ENCODE data around the gene STAM.
A peak's percentile ranks its signal among the peaks of the same experiment; 100 is the strongest.

Gene STAM

GRCh38 chr10:17733620-17734019 lies 89.7 kb downstream of the STAM start:
- no peak for DNase-seq
- Histone ChIP-seq H3K4me2 (ENCODE audit: low read length) (no peak overlapping the region), H4K8ac (ENCODE audit: low read depth, low read length) (no peak overlapping the region), H3K36me3 (ENCODE audit: control insufficient read depth, insufficient read depth, low read length) (no peaks in the 10 kb centered on the region), H4K5ac (ENCODE audit: low read length) (no peak overlapping the region), H3K18ac (ENCODE audit: low read length) (no peak overlapping the region), H2BK5ac (ENCODE audit: low read length) (no peak overlapping the region), H3K9ac (ENCODE audit: low read length) (no peak overlapping the region), H3K4ac (ENCODE audit: low read depth, low read length) (no peak overlapping the region), H3K79me1 (ENCODE audit: low read length) (no peaks in the 10 kb centered on the region), H3K4me3 (ENCODE audit: low read length) (no peak overlapping the region), H3K56ac (ENCODE audit: low read length) (no peak overlapping the region), H3K27ac (ENCODE audit: low read depth, low read length) (no peak overlapping the region), H3K4me1 (ENCODE audit: control insufficient read depth, low read depth, low read length) (no peaks in the 10 kb centered on the region), H2AK5ac (ENCODE audit: low read length) (no peak overlapping the region), H3K23ac (ENCODE audit: low read length) (no peak overlapping the region), H3K79me2 (ENCODE audit: control insufficient read depth, insufficient read depth, low read length) (no peaks in the 10 kb centered on the region), H3K27me3 (ENCODE audit: insufficient read depth, low read length, poor library complexity) (no peaks in the 10 kb centered on the region), H2BK15ac (replicated peaks; ENCODE audit: low read depth) (no peak overlapping the region), H2BK120ac (ENCODE audit: low read depth, low read length) (no peak overlapping the region)
- WGBS (ENCODE audit: extremely low coverage, insufficient coverage, low lambda C conversion rate), result no CpG with 5 or more reads among the region's 6 CpGs

- no peak overlapping the region for H4K5ac ChIP-seq (ENCODE audit: low read length)
- H3K79me2 ChIP-seq (ENCODE audit: control insufficient read depth, insufficient read depth, low read length), result no peaks in the 10 kb centered on the region
- H4K8ac ChIP-seq (ENCODE audit: low read depth, low read length), result no peak overlapping the region
- H3K4me2 ChIP-seq (ENCODE audit: low read length), result no peak overlapping the region
- no peak overlapping the region for H3K4ac ChIP-seq (ENCODE audit: low read depth, low read length)
- H2AK5ac ChIP-seq (ENCODE audit: low read length), result no peak overlapping the region
- H2BK5ac ChIP-seq (ENCODE audit: low read length), result no peak overlapping the region
- H3K4me3 ChIP-seq (ENCODE audit: low read length), result no peak overlapping the region
- no peaks in the 10 kb centered on the region for H3K36me3 ChIP-seq (ENCODE audit: control insufficient read depth, insufficient read depth, low read length)
- no peak overlapping the region for H2BK15ac ChIP-seq (replicated peaks; ENCODE audit: low read depth)
- H3K79me1 ChIP-seq (ENCODE audit: low read length), result no peaks in the 10 kb centered on the region
- WGBS (ENCODE audit: extremely low coverage, insufficient coverage, low lambda C conversion rate), result no CpG with 5 or more reads among the region's 9 CpGs
- no peak overlapping the region for H3K27ac ChIP-seq (ENCODE audit: low read depth, low read length)
- no peaks in the 10 kb centered on the region for H3K27me3 ChIP-seq (ENCODE audit: insufficient read depth, low read length, poor library complexity)
- H3K23ac ChIP-seq (ENCODE audit: low read length), result no peak overlapping the region
- no peak overlapping the region for H3K18ac ChIP-seq (ENCODE audit: low read length)
- no peak for DNase-seq
- H3K56ac ChIP-seq (ENCODE audit: low read length), result no peak overlapping the region
- H3K9ac ChIP-seq (ENCODE audit: low read length), result no peak overlapping the region
- no peak overlapping the region for H2BK120ac ChIP-seq (ENCODE audit: low read depth, low read length)
- no peaks in the 10 kb centered on the region for H3K4me1 ChIP-seq (ENCODE audit: control insufficient read depth, low read depth, low read length)
Observed at GRCh38 chr10:17734432-17735080, 90.6 kb downstream of the STAM start.

- H3K4me3 ChIP-seq (ENCODE audit: low read length), result no peak overlapping the region
- H4K8ac ChIP-seq (ENCODE audit: low read depth, low read length), result no peak overlapping the region
- H3K4me2 ChIP-seq (ENCODE audit: low read length), result no peak overlapping the region
- no peaks in the 10 kb centered on the region for H3K79me2 ChIP-seq (ENCODE audit: control insufficient read depth, insufficient read depth, low read length)
- no peak overlapping the region for H2BK5ac ChIP-seq (ENCODE audit: low read length)
- H4K5ac ChIP-seq (ENCODE audit: low read length), result no peak overlapping the region
- H2BK120ac ChIP-seq (ENCODE audit: low read depth, low read length), result no peak overlapping the region
- H3K4me1 ChIP-seq (ENCODE audit: control insufficient read depth, low read depth, low read length), result no peaks in the 10 kb centered on the region
- no peak overlapping the region for H3K23ac ChIP-seq (ENCODE audit: low read length)
- no peak overlapping the region for H3K4ac ChIP-seq (ENCODE audit: low read depth, low read length)
- WGBS (ENCODE audit: extremely low coverage, insufficient coverage, low lambda C conversion rate), result no CpG with 5 or more reads among the region's 15 CpGs
- peak; percentile 44 for DNase-seq
- no peak overlapping the region for H3K27ac ChIP-seq (ENCODE audit: low read depth, low read length)
- H3K79me1 ChIP-seq (ENCODE audit: low read length), result no peaks in the 10 kb centered on the region
- H3K36me3 ChIP-seq (ENCODE audit: control insufficient read depth, insufficient read depth, low read length), result no peaks in the 10 kb centered on the region
- H3K27me3 ChIP-seq (ENCODE audit: insufficient read depth, low read length, poor library complexity), result no peaks in the 10 kb centered on the region
- H3K9ac ChIP-seq (ENCODE audit: low read length), result no peak overlapping the region
- no peak overlapping the region for H2BK15ac ChIP-seq (replicated peaks; ENCODE audit: low read depth)
- no peak overlapping the region for H3K56ac ChIP-seq (ENCODE audit: low read length)
- H2AK5ac ChIP-seq (ENCODE audit: low read length), result no peak overlapping the region
- H3K18ac ChIP-seq (ENCODE audit: low read length), result no peak overlapping the region
Observed at GRCh38 chr10:17735166-17735941, 91.4 kb downstream of the STAM start.

- peak; percentile 13 for DNase-seq
- no peak overlapping the region for H3K9ac ChIP-seq (ENCODE audit: low read length)
- no peaks in the 10 kb centered on the region for H3K36me3 ChIP-seq (ENCODE audit: control insufficient read depth, insufficient read depth, low read length)
- no peak overlapping the region for H2BK120ac ChIP-seq (ENCODE audit: low read depth, low read length)
- no peaks in the 10 kb centered on the region for H3K79me2 ChIP-seq (ENCODE audit: control insufficient read depth, insufficient read depth, low read length)
- H3K4me1 ChIP-seq (ENCODE audit: control insufficient read depth, low read depth, low read length), result no peaks in the 10 kb centered on the region
- H4K5ac ChIP-seq (ENCODE audit: low read length), result no peak overlapping the region
- H3K27me3 ChIP-seq (ENCODE audit: insufficient read depth, low read length, poor library complexity), result no peaks in the 10 kb centered on the region
- no peaks in the 10 kb centered on the region for H3K79me1 ChIP-seq (ENCODE audit: low read length)
- no peak overlapping the region for H2AK5ac ChIP-seq (ENCODE audit: low read length)
- no peak overlapping the region for H3K56ac ChIP-seq (ENCODE audit: low read length)
- no peak overlapping the region for H4K8ac ChIP-seq (ENCODE audit: low read depth, low read length)
- H3K23ac ChIP-seq (ENCODE audit: low read length), result no peak overlapping the region
- H2BK5ac ChIP-seq (ENCODE audit: low read length), result no peak overlapping the region
- no CpG with 5 or more reads among the region's 2 CpGs for WGBS (ENCODE audit: extremely low coverage, insufficient coverage, low lambda C conversion rate)
- H3K27ac ChIP-seq (ENCODE audit: low read depth, low read length), result no peak overlapping the region
- no peak overlapping the region for H3K4ac ChIP-seq (ENCODE audit: low read depth, low read length)
- H3K4me2 ChIP-seq (ENCODE audit: low read length), result no peak overlapping the region
- H3K18ac ChIP-seq (ENCODE audit: low read length), result no peak overlapping the region
- no peak overlapping the region for H2BK15ac ChIP-seq (replicated peaks; ENCODE audit: low read depth)
- no peak overlapping the region for H3K4me3 ChIP-seq (ENCODE audit: low read length)
Observed at GRCh38 chr10:17736223-17736622, 92.3 kb downstream of the STAM start.

- H3K79me2 ChIP-seq (ENCODE audit: control insufficient read depth, insufficient read depth, low read length), result no peaks in the 10 kb centered on the region
- no peak overlapping the region for H3K56ac ChIP-seq (ENCODE audit: low read length)
- H3K4ac ChIP-seq (ENCODE audit: low read depth, low read length), result no peak overlapping the region
- no peak overlapping the region for H2AK5ac ChIP-seq (ENCODE audit: low read length)
- no peaks in the 10 kb centered on the region for H3K79me1 ChIP-seq (ENCODE audit: low read length)
- peak; percentile 26 for DNase-seq
- no peak overlapping the region for H2BK5ac ChIP-seq (ENCODE audit: low read length)
- no peak overlapping the region for H3K27ac ChIP-seq (ENCODE audit: low read depth, low read length)
- no peak overlapping the region for H3K23ac ChIP-seq (ENCODE audit: low read length)
- H3K18ac ChIP-seq (ENCODE audit: low read length), result no peak overlapping the region
- H3K4me1 ChIP-seq (ENCODE audit: control insufficient read depth, low read depth, low read length), result no peaks in the 10 kb centered on the region
- no peaks in the 10 kb centered on the region for H3K36me3 ChIP-seq (ENCODE audit: control insufficient read depth, insufficient read depth, low read length)
- no CpG with 5 or more reads among the region's 12 CpGs for WGBS (ENCODE audit: extremely low coverage, insufficient coverage, low lambda C conversion rate)
- no peak overlapping the region for H3K9ac ChIP-seq (ENCODE audit: low read length)
- no peak overlapping the region for H3K4me3 ChIP-seq (ENCODE audit: low read length)
- no peak overlapping the region for H3K4me2 ChIP-seq (ENCODE audit: low read length)
- no peak overlapping the region for H4K5ac ChIP-seq (ENCODE audit: low read length)
- no peaks in the 10 kb centered on the region for H3K27me3 ChIP-seq (ENCODE audit: insufficient read depth, low read length, poor library complexity)
- no peak overlapping the region for H2BK120ac ChIP-seq (ENCODE audit: low read depth, low read length)
- H2BK15ac ChIP-seq (replicated peaks; ENCODE audit: low read depth), result no peak overlapping the region
- H4K8ac ChIP-seq (ENCODE audit: low read depth, low read length), result no peak overlapping the region
Observed at GRCh38 chr10:17737027-17737965, 93.3 kb downstream of the STAM start.

All from mesendoderm (in vitro differentiated cells).